OCI-LY7 (cell line): ENCODE measurements around the gene AGBL4. TPM values are rescaled to one million over a fixed set of nuclear protein-coding genes. Genes with fewer than 3 reads are reported as not detected.
"Not testable (repeated sequence)": the region's sequence is repeated elsewhere in the genome, so short reads cannot be mapped to it uniquely, and the experiment has no call there.

Experiments used
- BruUV-seq: library from RNA; stranded (reverse); fragments of 400-500 nt; replicated peaks from 2 replicates; lab custom pipeline; 2021; lab: Mats Ljungman, UMichigan
- CTCF ChIA-PET: fragments of 300-600 bp; sonication (Branson Sonifier 250); formaldehyde crosslinking; loops from one replicate; lab custom pipeline; 2022; ENCODE audit warnings: antibody characterized with exemption; ENCODE audit not compliant: unreplicated experiment; lab: Charles Lee
- POLR2A ChIA-PET: fragments of 300-600 bp; sonication (Branson Sonifier 250); formaldehyde crosslinking; loops from one replicate; lab custom pipeline; 2022; ENCODE audit warnings: antibody characterized with exemption; lab: Charles Lee
- DNase-seq: peaks from one replicate; pipeline ENCODE4 v3.0.0-alpha.2; 2015; ENCODE audit warnings: low spot score
- H2AFZ ChIP-seq: fragments of 200-600 bp; sonication (generic), shearing (Covaris generic); 2 replicates; pipeline ENCODE4 v1.6.1; 2014; ENCODE audit warnings: mild to moderate bottlenecking, antibody characterized with exemption, low read length, moderate library complexity
- H3K27ac ChIP-seq: fragments of 200-600 bp; sonication (generic); 2 replicates; pipeline ENCODE4 v1.5.1; 2014; ENCODE audit warnings: mixed run types, low read depth, mild to moderate bottlenecking, moderate library complexity, low read length, inconsistent platforms; ENCODE audit not compliant: poor library complexity, severe bottlenecking
- H3K36me3 ChIP-seq: fragments of 200-600 bp; sonication (generic); 2 replicates; pipeline ENCODE4 v1.6.1; 2014; ENCODE audit warnings: mild to moderate bottlenecking, antibody characterized with exemption, low read length, moderate library complexity, mixed read lengths; ENCODE audit not compliant: insufficient read depth
- H3K4me1 ChIP-seq: fragments of 200-600 bp; sonication (generic); 2 replicates; pipeline ENCODE4 v1.5.1; 2014; ENCODE audit warnings: mild to moderate bottlenecking, low read length; ENCODE audit not compliant: insufficient read depth, poor library complexity, severe bottlenecking
- H3K4me2 ChIP-seq: fragments of 200-600 bp; sonication (generic); 2 replicates; pipeline ENCODE4 v1.6.1; 2014; ENCODE audit warnings: mild to moderate bottlenecking, low read length
- H3K4me3 ChIP-seq: fragments of 200-600 bp; sonication (generic); 2 replicates; pipeline ENCODE4 v1.5.1; 2014; ENCODE audit warnings: mild to moderate bottlenecking, low read depth, low read length; ENCODE audit not compliant: poor library complexity, severe bottlenecking
- H3K79me2 ChIP-seq: fragments of 200-600 bp; sonication (generic); 2 replicates; pipeline ENCODE4 v1.6.1; 2016; ENCODE audit warnings: low read depth, mild to moderate bottlenecking, low read length, moderate library complexity, mixed read lengths; ENCODE audit not compliant: insufficient read depth
- H3K9me2 ChIP-seq: fragments of 200-600 bp; sonication (generic); 2 replicates; pipeline ENCODE4 v1.6.1; 2016; ENCODE audit warnings: mild to moderate bottlenecking, low read length, mixed read lengths; ENCODE audit not compliant: insufficient read depth
- H3K9me3 ChIP-seq: fragments of 200-600 bp; sonication (generic); 2 replicates; pipeline ENCODE4 v1.6.1; 2014; ENCODE audit warnings: mild to moderate bottlenecking, mixed run types, low read length, mixed read lengths
- H4K20me1 ChIP-seq: fragments of 200-600 bp; sonication (generic); 2 replicates; pipeline ENCODE4 v1.6.1; 2014; ENCODE audit warnings: mild to moderate bottlenecking, antibody characterized with exemption, low read length, moderate library complexity, mixed read lengths; ENCODE audit not compliant: insufficient read depth
- EZH2phosphoT487 ChIP-seq: fragments of 200-600 bp; sonication (generic); IDR thresholded peaks from 2 replicates; pipeline ENCODE4 v1.6.1; 2018; ENCODE audit warnings: low read depth, borderline replicate concordance, mild to moderate bottlenecking, mixed run types, antibody characterized with exemption, low read length, moderate library complexity, mixed read lengths
- intact Hi-C: fragments of 100-400 bp; cut with micrococcal nuclease; formaldehyde crosslinking; loops from one replicate; pipeline ENCODE4 v1.10.0; 2022; ENCODE audit not compliant: unreplicated experiment
- total RNA-seq, 2 experiments: library from RNA; depleted of rRNA in 1 of 2; stranded (reverse); fragments of >200 nt in 1 of 2; shearing (Covaris generic) in 1 of 2; gene quantifications; 2 replicates each; pipeline ENCODE4 v1.2.3, GENCODE V29; 2014 to 2022
- TF ChIP-seq, protein P1 (sequence below): fragments of 200-600 bp; sonication (generic); conservative IDR thresholded peaks from 2 replicates; pipeline ENCODE4 v1.5.1; 2014; ENCODE audit warnings: mild to moderate bottlenecking, antibody characterized with exemption, low read length, moderate library complexity, mixed read lengths

AGBL4 gene
- total RNA-seq, 2 experiments from 2014 or later, result not detected

DNA sequence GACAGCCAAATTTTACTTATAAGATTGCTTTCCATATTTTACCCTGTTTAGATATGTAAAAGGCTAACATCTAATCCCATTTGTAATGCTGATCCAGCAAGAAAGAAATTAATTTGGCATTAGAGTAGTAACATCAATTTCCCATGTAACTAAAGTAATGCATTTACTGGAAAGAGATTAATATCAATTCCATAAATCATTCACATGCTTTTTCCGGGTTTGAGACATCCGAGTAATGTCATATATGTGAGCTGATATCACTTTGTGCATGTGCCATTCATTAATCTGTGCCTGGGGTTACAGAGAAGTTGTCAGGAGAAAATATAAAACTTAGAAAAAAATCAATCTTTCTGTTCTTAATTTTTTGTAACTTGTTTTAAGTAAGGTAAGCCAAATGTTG is 206.1 kb downstream of the AGBL4 start:
- no peaks in the 10 kb centered on the region for H3K9me3 ChIP-seq
- DNase-seq, result no peak
- BruUV-seq, result no TSS peak

DNA sequence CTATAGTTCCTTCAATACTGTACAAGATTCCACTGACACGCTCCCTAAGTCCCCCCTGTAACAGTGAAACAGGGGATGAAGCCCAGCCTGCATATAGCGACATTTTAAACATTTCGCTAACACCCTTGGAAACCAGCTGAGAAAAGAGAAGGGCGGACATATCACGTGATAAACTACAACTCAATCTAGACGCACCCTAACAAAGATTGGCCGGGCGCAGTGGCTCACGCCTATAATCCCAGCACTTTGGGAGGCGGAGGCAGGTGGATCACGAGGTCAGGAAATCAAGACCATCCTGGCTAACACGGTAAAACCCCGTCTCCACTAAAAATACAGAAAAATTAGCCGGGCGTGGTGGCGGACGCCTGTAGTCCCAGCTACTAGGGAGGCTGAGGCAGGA is 236.7 kb downstream of the AGBL4 start:
- CTCF ChIA-PET, H3K27ac ChIP-seq, POLR2A ChIA-PET, H2AFZ ChIP-seq, DNase-seq, H3K79me2 ChIP-seq, H3K36me3 ChIP-seq, H3K9me3 ChIP-seq, H3K4me1 ChIP-seq, H4K20me1 ChIP-seq, intact Hi-C loops, H3K9me2 ChIP-seq, BruUV-seq, H3K4me2 ChIP-seq, H3K4me3 ChIP-seq: not testable (repeated sequence)

More for the DNA sequence above, 206.1 kb downstream of the AGBL4 start:
- H3K4me2 ChIP-seq, result no peak overlapping the region
- H3K36me3 ChIP-seq, result no peaks in the 10 kb centered on the region
- no peak overlapping the region for H2AFZ ChIP-seq
- TF ChIP-seq, protein P1, sequence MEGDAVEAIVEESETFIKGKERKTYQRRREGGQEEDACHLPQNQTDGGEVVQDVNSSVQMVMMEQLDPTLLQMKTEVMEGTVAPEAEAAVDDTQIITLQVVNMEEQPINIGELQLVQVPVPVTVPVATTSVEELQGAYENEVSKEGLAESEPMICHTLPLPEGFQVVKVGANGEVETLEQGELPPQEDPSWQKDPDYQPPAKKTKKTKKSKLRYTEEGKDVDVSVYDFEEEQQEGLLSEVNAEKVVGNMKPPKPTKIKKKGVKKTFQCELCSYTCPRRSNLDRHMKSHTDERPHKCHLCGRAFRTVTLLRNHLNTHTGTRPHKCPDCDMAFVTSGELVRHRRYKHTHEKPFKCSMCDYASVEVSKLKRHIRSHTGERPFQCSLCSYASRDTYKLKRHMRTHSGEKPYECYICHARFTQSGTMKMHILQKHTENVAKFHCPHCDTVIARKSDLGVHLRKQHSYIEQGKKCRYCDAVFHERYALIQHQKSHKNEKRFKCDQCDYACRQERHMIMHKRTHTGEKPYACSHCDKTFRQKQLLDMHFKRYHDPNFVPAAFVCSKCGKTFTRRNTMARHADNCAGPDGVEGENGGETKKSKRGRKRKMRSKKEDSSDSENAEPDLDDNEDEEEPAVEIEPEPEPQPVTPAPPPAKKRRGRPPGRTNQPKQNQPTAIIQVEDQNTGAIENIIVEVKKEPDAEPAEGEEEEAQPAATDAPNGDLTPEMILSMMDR, result no peak
- TF ChIP-seq EZH2phosphoT487, result no peak
- H3K4me3 ChIP-seq, result no peak overlapping the region
- no peaks in the 10 kb centered on the region for H4K20me1 ChIP-seq
- no peaks in the 10 kb centered on the region for H3K79me2 ChIP-seq
- POLR2A ChIA-PET, result no interaction called here
- CTCF ChIA-PET, result no interaction called here
- intact Hi-C loops, result no loop called here
- H3K9me2 ChIP-seq, result no peaks in the 10 kb centered on the region
- no peak overlapping the region for H3K27ac ChIP-seq
- H3K4me1 ChIP-seq, result no peaks in the 10 kb centered on the region

DNA sequence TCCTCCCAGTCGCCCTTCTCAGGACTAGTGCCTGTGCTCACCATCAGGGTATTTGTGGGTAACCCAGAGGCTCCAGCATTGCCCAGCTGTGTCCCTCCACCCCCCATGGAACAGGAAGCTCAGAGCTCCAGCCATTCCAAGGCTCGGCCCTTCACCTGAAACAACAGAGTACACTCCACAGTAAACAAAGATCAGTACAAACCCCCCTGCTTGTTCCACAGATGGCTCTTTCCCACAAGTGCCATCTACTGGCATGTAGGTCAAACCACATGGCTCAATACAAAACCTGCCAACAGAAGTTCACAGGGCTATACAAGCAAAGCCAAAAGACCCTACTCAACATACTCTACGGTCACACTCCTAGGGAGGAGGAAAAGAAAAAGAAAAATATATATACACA is 258.7 kb downstream of the AGBL4 start:
- Histone ChIP-seq H3K4me1 (no peaks in the 10 kb centered on the region), H3K4me2 (no peak overlapping the region), H3K36me3 (no peaks in the 10 kb centered on the region), H3K27ac (no peak overlapping the region), H3K9me2 (no peaks in the 10 kb centered on the region), H3K79me2 (no peaks in the 10 kb centered on the region), H2AFZ (no peak overlapping the region), H4K20me1 (no peaks in the 10 kb centered on the region), H3K9me3 (no peaks in the 10 kb centered on the region), H3K4me3 (no peak overlapping the region)
- BruUV-seq, result no TSS peak
- no peak for DNase-seq
- intact Hi-C loops, result no loop called here
- CTCF ChIA-PET, result no interaction called here
- POLR2A ChIA-PET, result interaction anchor here (0.7 kb wide), 1 partner anchor 13 kb away, joined by 3 read pairs; no protein-coding TSS in a partner anchor
- TF ChIP-seq, protein P1, result peak; percentile 44; the same call in 1 of the 2 replicates
- no peak for TF ChIP-seq EZH2phosphoT487

DNA sequence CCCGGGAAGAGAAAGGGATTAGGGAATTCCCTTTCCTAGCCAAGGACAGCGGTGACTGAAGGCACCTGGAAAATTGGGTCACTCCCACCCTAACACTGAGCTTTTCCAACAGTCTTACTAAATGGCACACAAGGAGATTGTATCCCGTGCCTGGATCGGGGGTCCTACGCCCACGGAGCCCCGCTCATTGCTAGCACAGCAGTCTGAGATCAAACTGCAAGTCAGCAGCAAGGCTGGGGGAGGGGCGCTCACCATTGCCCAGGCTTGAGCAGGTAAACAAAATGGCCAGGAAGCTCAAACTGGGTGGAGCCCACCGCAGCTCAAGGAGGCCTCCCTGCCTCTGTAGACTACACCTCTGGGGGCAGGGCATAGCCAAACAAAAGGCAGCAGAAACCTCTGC is 285.6 kb downstream of the AGBL4 start:
- H3K36me3 ChIP-seq, H3K79me2 ChIP-seq, H3K4me3 ChIP-seq, intact Hi-C loops, DNase-seq, H3K9me2 ChIP-seq, H2AFZ ChIP-seq, H3K4me1 ChIP-seq, H3K4me2 ChIP-seq, H3K27ac ChIP-seq, POLR2A ChIA-PET, BruUV-seq, H4K20me1 ChIP-seq, CTCF ChIA-PET, H3K9me3 ChIP-seq: not testable (repeated sequence)
